SK-N-SH (cell line): ENCODE measurements around the gene ABLIM2. TPM values are rescaled to one million over a fixed set of nuclear protein-coding genes. Genes with fewer than 3 reads are reported as not detected.

Experiments used
- CTCF ChIA-PET: fragments of 300-600, 350-600 bp; formaldehyde crosslinking; extraction: SDS; loops from one replicate; lab custom pipeline; 2021; lab: Yijun Ruan, JAX
- POLR2A ChIA-PET: fragments of 350-600 bp; sonication (Branson Sonifier 250); formaldehyde crosslinking; extraction: SDS; loops from one replicate; lab custom pipeline; 2020; ENCODE audit warnings: antibody characterized with exemption, inconsistent platforms; lab: Yijun Ruan, JAX
- DNase-seq: peaks from one replicate; pipeline ENCODE4 v3.0.0; 2012
- H2AFZ ChIP-seq: fragments of 200-600 bp; sonication (generic); 2 replicates; pipeline ENCODE4 v1.8.1; 2016; ENCODE audit warnings: antibody characterized with exemption, mild to moderate bottlenecking, low read depth
- H3F3A ChIP-seq: fragments of 200-600 bp; sonication (generic); replicated peaks from 2 replicates; pipeline ENCODE3; 2016; ENCODE audit warnings: antibody characterized with exemption, mild to moderate bottlenecking; ENCODE audit not compliant: insufficient read depth
- H3K27ac ChIP-seq, 2 experiments: fragments of 200-500 bp in 1 of 2; fragments of 200-600 bp in 1 of 2; sonication (Bioruptor generic) in 1 of 2; sonication (generic), shearing (Covaris generic) in 1 of 2; 2 replicates each; pipeline versions ENCODE4 v1.5.1 to v1.6.1; 2014 to 2016; ENCODE audit warnings: low read depth in 2 of 2, inconsistent platforms in 1 of 2, low read length in 1 of 2, mild to moderate bottlenecking in 1 of 2, mixed read lengths in 1 of 2
- H3K27me3 ChIP-seq: fragments of 200-600 bp; sonication (generic), shearing (Covaris generic); 2 replicates; pipeline ENCODE4 v1.6.1; 2016; ENCODE audit warnings: mixed run types; ENCODE audit not compliant: insufficient read depth
- H3K36me3 ChIP-seq, 2 experiments: fragments of 200-500 bp in 1 of 2; fragments of 200-600 bp in 1 of 2; sonication (Bioruptor generic) in 1 of 2; sonication (generic) in 1 of 2; replicated peaks in 1 of 2; 2 replicates each; pipeline versions ENCODE3 to v1.5.1; 2014 to 2016; ENCODE audit warnings: low read length in 1 of 2, mild to moderate bottlenecking in 1 of 2; ENCODE audit not compliant: insufficient read depth in 2 of 2, control insufficient read depth in 1 of 2
- H3K4me1 ChIP-seq, 2 experiments: fragments of 200-500 bp in 1 of 2; fragments of 200-600 bp in 1 of 2; sonication (Bioruptor generic) in 1 of 2; sonication (generic), shearing (Covaris generic) in 1 of 2; 2 replicates each; pipeline versions ENCODE4 v1.5.1 to v1.6.1; 2014 to 2016; ENCODE audit warnings: low read depth in 1 of 2, low read length in 1 of 2, mixed run types in 1 of 2; ENCODE audit not compliant: insufficient read depth in 2 of 2, control insufficient read depth in 1 of 2
- H3K4me2 ChIP-seq: fragments of 200-600 bp; sonication (generic), shearing (Covaris generic); 2 replicates; pipeline ENCODE4 v1.6.1; 2017; ENCODE audit warnings: mixed run types
- H3K4me3 ChIP-seq, 2 experiments: fragments of 200-500 bp in 1 of 2; fragments of 200-600 bp in 1 of 2; sonication (Bioruptor generic) in 1 of 2; sonication (generic), shearing (Covaris generic) in 1 of 2; 2 replicates each; pipeline versions ENCODE4 v1.5.1 to v1.8.1; 2014 to 2016; ENCODE audit warnings: low read depth in 2 of 2, inconsistent platforms in 1 of 2, low read length in 1 of 2, mild to moderate bottlenecking in 1 of 2, mixed read lengths in 1 of 2, moderate library complexity in 1 of 2
- H3K79me2 ChIP-seq: fragments of 200-600 bp; sonication (generic); 2 replicates; pipeline ENCODE4 v1.8.1; 2017; ENCODE audit warnings: mild to moderate bottlenecking; ENCODE audit not compliant: insufficient read depth
- H3K9ac ChIP-seq: fragments of 200-600 bp; sonication (generic); 2 replicates; pipeline ENCODE4 v1.6.1; 2017; ENCODE audit warnings: mixed run types
- H3K9me2 ChIP-seq: fragments of 200-600 bp; sonication (generic); 2 replicates; pipeline ENCODE4 v1.6.1; 2017; ENCODE audit warnings: mixed run types
- H3K9me3 ChIP-seq: fragments of 200-600 bp; sonication (generic); 2 replicates; pipeline ENCODE4 v1.6.1; 2017; ENCODE audit warnings: mixed run types, mild to moderate bottlenecking, moderate library complexity
- H4K20me1 ChIP-seq: fragments of 200-600 bp; sonication (generic); 2 replicates; pipeline ENCODE4 v1.6.1; 2017; ENCODE audit warnings: mild to moderate bottlenecking, mixed run types; ENCODE audit not compliant: insufficient read depth
- CHD2 ChIP-seq: fragments of 150-350 bp; IDR thresholded peaks from 2 replicates; pipeline ENCODE4 v1.6.1; 2018; ENCODE audit warnings: low read length; ENCODE audit not compliant: partially characterized antibody
- EP300 ChIP-seq, 2 experiments: IDR thresholded peaks; 2 replicates each; pipeline versions ENCODE4 v1.4.0 to v1.6.1; 2012; ENCODE audit warnings: borderline replicate concordance in 1 of 2, low read depth in 1 of 2, low read length in 1 of 2
- FOXJ3 ChIP-seq: sonication (generic); formaldehyde crosslinking; IDR thresholded peaks from 2 replicates; pipeline ENCODE4 v1.5.1; 2020; ENCODE audit warnings: mild to moderate bottlenecking, missing genetic modification reagents
- MEF2A ChIP-seq: IDR thresholded peaks from 2 replicates; pipeline ENCODE4 v1.4.0; 2012; ENCODE audit warnings: low read depth, borderline replicate concordance
- NFIC ChIP-seq: IDR thresholded peaks from 2 replicates; pipeline ENCODE4 v1.4.0; 2012; ENCODE audit warnings: borderline replicate concordance
- NRF1 ChIP-seq: IDR thresholded peaks from 2 replicates; pipeline ENCODE4 v1.6.1; 2012; ENCODE audit warnings: low read depth, mild to moderate bottlenecking, low read length
- RFX5 ChIP-seq: IDR thresholded peaks from 2 replicates; pipeline ENCODE4 v1.6.1; 2012; ENCODE audit warnings: mild to moderate bottlenecking, improper control_type of control experiment, low read length
- RXRA ChIP-seq: IDR thresholded peaks from 2 replicates; pipeline ENCODE4 v1.4.0; 2012; ENCODE audit warnings: low read depth, mild to moderate bottlenecking, borderline replicate concordance
- SIN3A ChIP-seq: IDR thresholded peaks from 2 replicates; pipeline ENCODE4 v1.6.1; 2012; ENCODE audit warnings: low read depth, mild to moderate bottlenecking, low read length, moderate library complexity, borderline replicate concordance
- SMC3 ChIP-seq: IDR thresholded peaks from 2 replicates; pipeline ENCODE4 v1.6.1; 2012; ENCODE audit warnings: low read depth, low read length, improper control_type of control experiment
- TCF12 ChIP-seq: IDR thresholded peaks from 2 replicates; pipeline ENCODE4 v1.4.0; 2012
- WGBS: methylation state at CpG from one replicate; pipeline ENCODE4 v1.1.6; 2017; ENCODE audit warnings: low lambda C conversion rate; 5-methylcytosine and 5-hydroxymethylcytosine counted together
- polyA plus RNA-seq, 3 experiments: library from polyadenylated mRNA; depleted of rRNA; stranded (reverse); fragments of >200 nt; gene quantifications; 2 replicates each; pipeline ENCODE4 v1.2.3, GENCODE V29; 2012
- TF ChIP-seq, protein P1 (sequence below): IDR thresholded peaks from 2 replicates; pipeline ENCODE4 v1.6.1; 2012; ENCODE audit warnings: mild to moderate bottlenecking, low read depth, low read length, moderate library complexity
- TF ChIP-seq, protein P2 (sequence below): IDR thresholded peaks from 2 replicates; pipeline ENCODE4 v1.4.0; 2012; ENCODE audit warnings: low read depth
- TF ChIP-seq, protein P3 (sequence below): fragments of 200-600 bp; sonication (generic); IDR thresholded peaks from 2 replicates; pipeline ENCODE4 v1.6.1; 2017; ENCODE audit warnings: antibody characterized with exemption, mild to moderate bottlenecking, moderate library complexity
- TF ChIP-seq, protein P4 (sequence below): IDR thresholded peaks from 2 replicates; pipeline ENCODE4 v1.4.0; 2012; ENCODE audit warnings: low read depth, borderline replicate concordance
- TF ChIP-seq, protein P5 (sequence below): IDR thresholded peaks from 2 replicates; pipeline ENCODE4 v1.4.0; 2012; ENCODE audit warnings: low read depth, borderline replicate concordance

The ABLIM2 gene
- polyA plus RNA-seq, 1 of the 3 experiments (the other 2 are of a cell fraction), result 0.53 TPM

DNA sequence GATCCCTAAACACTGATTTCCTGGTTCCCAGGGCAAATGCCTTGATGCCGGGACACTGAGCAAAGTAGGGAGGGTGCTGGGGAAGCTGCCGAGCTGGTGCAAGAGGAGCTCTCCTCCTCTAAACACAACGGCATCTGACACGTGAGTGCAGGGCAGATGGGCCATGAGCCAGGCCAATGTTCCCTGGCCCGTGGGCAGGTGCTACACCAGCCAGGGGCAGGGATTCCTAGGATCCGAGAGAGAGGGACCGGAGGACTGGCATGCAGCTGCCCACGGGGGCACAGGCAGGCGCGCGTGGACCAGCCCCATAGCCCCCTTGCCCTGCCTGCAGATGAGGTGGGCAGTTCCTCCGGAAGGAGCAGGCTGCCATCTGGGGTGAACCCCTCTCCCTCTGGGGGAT is 152.1 kb downstream of the ABLIM2 start:
- ChIA-PET POLR2A (no interaction called here), CTCF (interaction anchor here (0.7 to 5.8 kb wide), 3 partner anchors 13 to 202 kb away, joined by 3 to 35 read pairs (median 7); no protein-coding TSS in a partner anchor)
- no peak for DNase-seq
- Histone ChIP-seq H3F3A (no peaks in the 10 kb centered on the region), H3K27ac (no peak overlapping the region), H4K20me1 (no peaks in the 10 kb centered on the region), H3K9ac (no peak overlapping the region), H3K4me1 (peaks cover 9 to 27% of the 10 kb centered on the region in 2 experiments; a peak in 3 of 4 replicates), H3K27me3 (peaks cover 14% of the 10 kb centered on the region; the same call in 1 of the 2 replicates), H3K36me3 (no peaks in the 10 kb centered on the region), H3K9me3 (no peaks in the 10 kb centered on the region), H3K4me3 (no peak overlapping the region), H3K9me2 (no peaks in the 10 kb centered on the region), H2AFZ (no peak overlapping the region), H3K4me2 (no peak overlapping the region), H3K79me2 (no peaks in the 10 kb centered on the region)
- 78% methylated on average over 3 of the region's 12 CpGs for WGBS
- TF ChIP-seq NRF1 (no peak), SMC3 (no peak), RXRA (no peak), RFX5 (no peak), MEF2A (no peak), EP300 (IDR thresholded peaks at IDR 0.05; ENCODE audit: borderline replicate concordance in 1 of 2, low read depth in 1 of 2, low read length in 1 of 2) (no peak)
- TF ChIP-seq, protein P1, sequence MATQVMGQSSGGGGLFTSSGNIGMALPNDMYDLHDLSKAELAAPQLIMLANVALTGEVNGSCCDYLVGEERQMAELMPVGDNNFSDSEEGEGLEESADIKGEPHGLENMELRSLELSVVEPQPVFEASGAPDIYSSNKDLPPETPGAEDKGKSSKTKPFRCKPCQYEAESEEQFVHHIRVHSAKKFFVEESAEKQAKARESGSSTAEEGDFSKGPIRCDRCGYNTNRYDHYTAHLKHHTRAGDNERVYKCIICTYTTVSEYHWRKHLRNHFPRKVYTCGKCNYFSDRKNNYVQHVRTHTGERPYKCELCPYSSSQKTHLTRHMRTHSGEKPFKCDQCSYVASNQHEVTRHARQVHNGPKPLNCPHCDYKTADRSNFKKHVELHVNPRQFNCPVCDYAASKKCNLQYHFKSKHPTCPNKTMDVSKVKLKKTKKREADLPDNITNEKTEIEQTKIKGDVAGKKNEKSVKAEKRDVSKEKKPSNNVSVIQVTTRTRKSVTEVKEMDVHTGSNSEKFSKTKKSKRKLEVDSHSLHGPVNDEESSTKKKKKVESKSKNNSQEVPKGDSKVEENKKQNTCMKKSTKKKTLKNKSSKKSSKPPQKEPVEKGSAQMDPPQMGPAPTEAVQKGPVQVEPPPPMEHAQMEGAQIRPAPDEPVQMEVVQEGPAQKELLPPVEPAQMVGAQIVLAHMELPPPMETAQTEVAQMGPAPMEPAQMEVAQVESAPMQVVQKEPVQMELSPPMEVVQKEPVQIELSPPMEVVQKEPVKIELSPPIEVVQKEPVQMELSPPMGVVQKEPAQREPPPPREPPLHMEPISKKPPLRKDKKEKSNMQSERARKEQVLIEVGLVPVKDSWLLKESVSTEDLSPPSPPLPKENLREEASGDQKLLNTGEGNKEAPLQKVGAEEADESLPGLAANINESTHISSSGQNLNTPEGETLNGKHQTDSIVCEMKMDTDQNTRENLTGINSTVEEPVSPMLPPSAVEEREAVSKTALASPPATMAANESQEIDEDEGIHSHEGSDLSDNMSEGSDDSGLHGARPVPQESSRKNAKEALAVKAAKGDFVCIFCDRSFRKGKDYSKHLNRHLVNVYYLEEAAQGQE, result no peak
- TF ChIP-seq, protein P2, sequence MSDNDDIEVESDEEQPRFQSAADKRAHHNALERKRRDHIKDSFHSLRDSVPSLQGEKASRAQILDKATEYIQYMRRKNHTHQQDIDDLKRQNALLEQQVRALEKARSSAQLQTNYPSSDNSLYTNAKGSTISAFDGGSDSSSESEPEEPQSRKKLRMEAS, result no peak
- TF ChIP-seq, protein P3, sequence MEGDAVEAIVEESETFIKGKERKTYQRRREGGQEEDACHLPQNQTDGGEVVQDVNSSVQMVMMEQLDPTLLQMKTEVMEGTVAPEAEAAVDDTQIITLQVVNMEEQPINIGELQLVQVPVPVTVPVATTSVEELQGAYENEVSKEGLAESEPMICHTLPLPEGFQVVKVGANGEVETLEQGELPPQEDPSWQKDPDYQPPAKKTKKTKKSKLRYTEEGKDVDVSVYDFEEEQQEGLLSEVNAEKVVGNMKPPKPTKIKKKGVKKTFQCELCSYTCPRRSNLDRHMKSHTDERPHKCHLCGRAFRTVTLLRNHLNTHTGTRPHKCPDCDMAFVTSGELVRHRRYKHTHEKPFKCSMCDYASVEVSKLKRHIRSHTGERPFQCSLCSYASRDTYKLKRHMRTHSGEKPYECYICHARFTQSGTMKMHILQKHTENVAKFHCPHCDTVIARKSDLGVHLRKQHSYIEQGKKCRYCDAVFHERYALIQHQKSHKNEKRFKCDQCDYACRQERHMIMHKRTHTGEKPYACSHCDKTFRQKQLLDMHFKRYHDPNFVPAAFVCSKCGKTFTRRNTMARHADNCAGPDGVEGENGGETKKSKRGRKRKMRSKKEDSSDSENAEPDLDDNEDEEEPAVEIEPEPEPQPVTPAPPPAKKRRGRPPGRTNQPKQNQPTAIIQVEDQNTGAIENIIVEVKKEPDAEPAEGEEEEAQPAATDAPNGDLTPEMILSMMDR, result no peak

DNA sequence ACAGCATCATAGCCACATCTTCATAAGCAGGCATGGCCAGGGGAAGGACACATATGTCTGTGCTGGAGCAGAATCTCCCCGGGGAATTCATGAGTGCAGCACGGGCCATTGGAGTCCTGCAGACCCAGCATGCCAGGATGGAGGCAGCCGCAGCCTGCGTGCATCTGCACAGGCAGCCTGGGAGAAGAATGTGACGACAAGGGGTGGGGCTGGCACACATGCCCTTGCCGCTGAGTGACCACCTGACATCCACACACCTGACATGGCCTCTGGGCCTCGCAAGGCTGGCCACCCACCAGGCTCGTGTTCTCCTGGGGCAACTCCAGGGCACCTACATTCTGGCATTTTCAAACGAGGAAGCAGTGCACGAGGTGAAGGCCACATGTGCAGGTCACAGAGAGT is 152.8 kb downstream of the ABLIM2 start:
- Histone ChIP-seq H3K4me1 (peaks cover 6 to 21% of the 10 kb centered on the region in 2 experiments; a peak in 3 of 4 replicates), H3K79me2 (no peaks in the 10 kb centered on the region), H2AFZ (no peak overlapping the region), H3K9me3 (no peaks in the 10 kb centered on the region), H3K9me2 (no peaks in the 10 kb centered on the region), H3F3A (no peaks in the 10 kb centered on the region), H3K27ac (no peak overlapping the region), H4K20me1 (no peaks in the 10 kb centered on the region), H3K27me3 (peaks cover 18% of the 10 kb centered on the region; the same call in 1 of the 2 replicates), H3K36me3 (no peaks in the 10 kb centered on the region), H3K9ac (no peak overlapping the region), H3K4me2 (no peak overlapping the region), H3K4me3 (no peak overlapping the region)
- no peak for DNase-seq
- POLR2A ChIA-PET, result no interaction called here
- WGBS, result 71% methylated on average over 9 of the region's 10 CpGs
- CTCF ChIA-PET, result interaction anchor here (1.8 kb wide), 1 partner anchor 202 kb away, joined by 7 read pairs; no protein-coding TSS in a partner anchor
- no peak for TF ChIP-seq RXRA
- TF ChIP-seq NFIC, result no peak
- TF ChIP-seq CHD2, result no peak
- TF ChIP-seq TCF12, result no peak
- TF ChIP-seq, protein P4, sequence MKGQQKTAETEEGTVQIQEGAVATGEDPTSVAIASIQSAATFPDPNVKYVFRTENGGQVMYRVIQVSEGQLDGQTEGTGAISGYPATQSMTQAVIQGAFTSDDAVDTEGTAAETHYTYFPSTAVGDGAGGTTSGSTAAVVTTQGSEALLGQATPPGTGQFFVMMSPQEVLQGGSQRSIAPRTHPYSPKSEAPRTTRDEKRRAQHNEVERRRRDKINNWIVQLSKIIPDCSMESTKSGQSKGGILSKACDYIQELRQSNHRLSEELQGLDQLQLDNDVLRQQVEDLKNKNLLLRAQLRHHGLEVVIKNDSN, result no peak
- no peak for TF ChIP-seq SIN3A
- TF ChIP-seq NRF1, result no peak
- no peak for TF ChIP-seq FOXJ3
- TF ChIP-seq, protein P5, sequence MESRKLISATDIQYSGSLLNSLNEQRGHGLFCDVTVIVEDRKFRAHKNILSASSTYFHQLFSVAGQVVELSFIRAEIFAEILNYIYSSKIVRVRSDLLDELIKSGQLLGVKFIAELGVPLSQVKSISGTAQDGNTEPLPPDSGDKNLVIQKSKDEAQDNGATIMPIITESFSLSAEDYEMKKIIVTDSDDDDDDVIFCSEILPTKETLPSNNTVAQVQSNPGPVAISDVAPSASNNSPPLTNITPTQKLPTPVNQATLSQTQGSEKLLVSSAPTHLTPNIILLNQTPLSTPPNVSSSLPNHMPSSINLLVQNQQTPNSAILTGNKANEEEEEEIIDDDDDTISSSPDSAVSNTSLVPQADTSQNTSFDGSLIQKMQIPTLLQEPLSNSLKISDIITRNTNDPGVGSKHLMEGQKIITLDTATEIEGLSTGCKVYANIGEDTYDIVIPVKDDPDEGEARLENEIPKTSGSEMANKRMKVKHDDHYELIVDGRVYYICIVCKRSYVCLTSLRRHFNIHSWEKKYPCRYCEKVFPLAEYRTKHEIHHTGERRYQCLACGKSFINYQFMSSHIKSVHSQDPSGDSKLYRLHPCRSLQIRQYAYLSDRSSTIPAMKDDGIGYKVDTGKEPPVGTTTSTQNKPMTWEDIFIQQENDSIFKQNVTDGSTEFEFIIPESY, result no peak
